ENCODE results near the gene LRRK1. TPM values are rescaled to one million over a fixed set of nuclear protein-coding genes. Genes with fewer than 3 reads are reported as not detected.

LRRK1 gene
- total and polyA plus RNA-seq, 2 experiments from 2014 or later: 2.6 to 4.5 TPM

GRCh38 chr15:100911086-100911485 is 8.1 kb upstream of the LRRK1 start (continued):
- TF ChIP-seq ZNF462 (CRISPR knock-in tag; IDR thresholded peaks at IDR 0.05) (no peak), ZNF331 (CRISPR knock-in tag; IDR thresholded peaks at IDR 0.05; ENCODE audit: low read depth) (no peak), NANOG (IDR thresholded peaks at IDR 0.05; ENCODE audit: borderline replicate concordance) (no peak), ETS1 (IDR thresholded peaks at IDR 0.05) (no peak), JUNB (IDR thresholded peaks at IDR 0.05; ENCODE audit: unreplicated experiment) (no peak), ZNF114 (CRISPR knock-in tag; IDR thresholded peaks at IDR 0.05) (no peak), POLR2AphosphoS5 (IDR thresholded peaks at IDR 0.05; ENCODE audit: low read depth) (no peak)

DNA sequence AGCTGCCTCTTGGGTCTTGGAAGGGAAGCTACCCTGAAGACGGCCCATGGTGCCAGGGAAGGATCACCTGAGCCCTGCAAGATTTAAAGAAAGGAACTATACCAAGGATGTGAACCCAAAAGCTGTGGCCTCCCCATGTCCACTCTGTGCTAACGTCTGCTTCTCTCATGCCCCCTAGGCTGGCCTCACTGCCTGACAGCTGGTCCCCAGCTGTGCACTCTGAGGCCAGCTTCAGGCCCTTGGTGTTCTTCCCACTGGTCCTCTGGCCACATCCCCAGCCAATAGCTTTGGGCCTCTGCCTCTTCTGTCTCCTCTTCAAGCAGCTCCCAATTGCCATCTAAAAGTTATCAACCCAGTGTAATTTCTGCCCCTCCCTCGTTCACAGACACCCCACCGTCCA is 5.2 kb upstream of the LRRK1 start:
- ATAC-seq: no peak
- H4K20me1 ChIP-seq (replicated peaks; ENCODE audit: insufficient read depth): no peaks in the 10 kb centered on the region
- Mint-ChIP-seq H3K4me1 (peaks cover 21% of the 10 kb centered on the region), H3K4me3 (no peak overlapping the region), H3K27me3 (ENCODE audit: insufficient read depth, low read depth, poor library complexity) (peaks cover 17% of the 10 kb centered on the region), H3K27ac (no peak overlapping the region), H3K9me3 (peaks cover 5% of the 10 kb centered on the region; the same call in 2 of the 3 replicates), H3K36me3 (ENCODE audit: low read depth) (peaks cover 3% of the 10 kb centered on the region; the same call in 1 of the 3 replicates)
- no peak overlapping the region for H2AFZ ChIP-seq
- no peaks in the 10 kb centered on the region for H3K36me3 ChIP-seq (ENCODE audit: insufficient read depth)
- H3K4me3 ChIP-seq: no peak overlapping the region
- H3K4me1 ChIP-seq (ENCODE audit: insufficient read depth): peaks cover 9% of the 10 kb centered on the region; the same call in 1 of the 2 replicates
- H3K79me2 ChIP-seq (replicated peaks; ENCODE audit: insufficient read depth): no peaks in the 10 kb centered on the region
- H3K4me2 ChIP-seq: no peak overlapping the region
- no peaks in the 10 kb centered on the region for H3F3A ChIP-seq (replicated peaks; ENCODE audit: low read depth)
- no peaks in the 10 kb centered on the region for H3K9me2 ChIP-seq (ENCODE audit: insufficient read depth)
- peaks cover 22% of the 10 kb centered on the region for H3K27me3 ChIP-seq (ENCODE audit: insufficient read depth)
- H3K27ac ChIP-seq (ENCODE audit: low read depth): no peak overlapping the region
- no peak for DNase-seq (ENCODE audit: low spot score)
- TF ChIP-seq EZH2 (IDR thresholded peaks at IDR 0.05; ENCODE audit: low read depth, unreplicated experiment): no peak
- no peak for TF ChIP-seq JUNB (IDR thresholded peaks at IDR 0.05; ENCODE audit: unreplicated experiment)
- no peak for TF ChIP-seq STAT1 (IDR thresholded peaks at IDR 0.05; ENCODE audit: unreplicated experiment)
- no peak for TF ChIP-seq POLR2AphosphoS5 (IDR thresholded peaks at IDR 0.05; ENCODE audit: low read depth)
- no peak for TF ChIP-seq ZNF114 (CRISPR knock-in tag; IDR thresholded peaks at IDR 0.05)
- TF ChIP-seq REST (IDR thresholded peaks at IDR 0.05; ENCODE audit: unreplicated experiment): no peak
- no peak for TF ChIP-seq NANOG (IDR thresholded peaks at IDR 0.05; ENCODE audit: borderline replicate concordance)
- TF ChIP-seq ETS1 (IDR thresholded peaks at IDR 0.05): no peak
- no peak for TF ChIP-seq EZH2phosphoT487 (IDR thresholded peaks at IDR 0.05; ENCODE audit: unreplicated experiment)
- no peak for TF ChIP-seq CREB1 (CRISPR knock-in tag; IDR thresholded peaks at IDR 0.05; ENCODE audit: low read depth)

Measured in GM23338 (cell line).